Ishikawa (cell line): ENCODE measurements around the gene HIF1AN.

Source experiments
- CEBPB ChIP-seq: IDR thresholded peaks from 2 replicates; pipeline ENCODE4 v1.6.1; 2012
- CREB1 ChIP-seq: IDR thresholded peaks from 2 replicates; pipeline ENCODE4 v1.6.1; 2012; ENCODE audit warnings: low read depth
- EGR1 ChIP-seq: IDR thresholded peaks from 2 replicates; pipeline ENCODE4 v1.6.1; 2012
- EP300 ChIP-seq: IDR thresholded peaks from 2 replicates; pipeline ENCODE4 v1.6.1; 2012; ENCODE audit warnings: borderline replicate concordance
- FOXM1 ChIP-seq: IDR thresholded peaks from 2 replicates; pipeline ENCODE4 v1.6.1; 2012; ENCODE audit warnings: low read depth, borderline replicate concordance
- MAX ChIP-seq: IDR thresholded peaks from 2 replicates; pipeline ENCODE4 v1.6.1; 2012
- NFIC ChIP-seq: IDR thresholded peaks from 2 replicates; pipeline ENCODE4 v1.6.1; 2012
- RAD21 ChIP-seq: IDR thresholded peaks from 2 replicates; pipeline ENCODE4 v1.6.1; 2012; ENCODE audit warnings: low read depth
- TAF1 ChIP-seq: IDR thresholded peaks from 2 replicates; pipeline ENCODE4 v1.6.1; 2012; ENCODE audit warnings: low read depth, mild to moderate bottlenecking
- TCF12 ChIP-seq: IDR thresholded peaks from 2 replicates; pipeline ENCODE4 v1.6.1; 2012; ENCODE audit warnings: low read depth
- TEAD4 ChIP-seq: IDR thresholded peaks from 2 replicates; pipeline ENCODE4 v1.6.1; 2012
- USF1 ChIP-seq: IDR thresholded peaks from 2 replicates; pipeline ENCODE4 v1.6.1; 2012
- YY1 ChIP-seq: IDR thresholded peaks from 2 replicates; pipeline ENCODE4 v1.6.1; 2012; ENCODE audit warnings: low read depth
- ZBTB7A ChIP-seq: IDR thresholded peaks from 2 replicates; pipeline ENCODE4 v1.6.1; 2012; ENCODE audit warnings: low read depth
- TF ChIP-seq, protein P1 (sequence below): IDR thresholded peaks from 2 replicates; pipeline ENCODE4 v1.6.1; 2012; ENCODE audit warnings: low read depth, mild to moderate bottlenecking

The HIF1AN gene

DNA sequence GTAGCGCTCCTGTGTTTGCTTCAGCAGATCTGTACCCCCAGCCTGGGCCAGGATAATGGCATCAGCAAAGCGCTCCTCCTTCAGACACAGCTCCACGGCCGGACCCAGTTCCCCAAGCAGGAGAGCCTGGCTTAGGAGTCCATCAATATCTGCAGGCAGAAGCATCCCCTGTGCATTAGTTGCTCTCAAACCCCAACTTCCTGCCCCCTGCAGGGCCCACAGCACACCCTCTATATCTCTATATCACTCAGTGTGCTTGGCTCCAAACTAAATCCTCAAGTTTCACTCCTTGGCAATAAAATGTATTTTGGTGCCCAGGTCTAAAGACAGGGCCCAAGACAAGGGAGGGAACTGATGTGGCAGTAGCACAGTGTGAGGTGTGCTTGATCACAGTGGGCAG is 37.7 kb upstream of the HIF1AN start:
- TF ChIP-seq, protein P1, sequence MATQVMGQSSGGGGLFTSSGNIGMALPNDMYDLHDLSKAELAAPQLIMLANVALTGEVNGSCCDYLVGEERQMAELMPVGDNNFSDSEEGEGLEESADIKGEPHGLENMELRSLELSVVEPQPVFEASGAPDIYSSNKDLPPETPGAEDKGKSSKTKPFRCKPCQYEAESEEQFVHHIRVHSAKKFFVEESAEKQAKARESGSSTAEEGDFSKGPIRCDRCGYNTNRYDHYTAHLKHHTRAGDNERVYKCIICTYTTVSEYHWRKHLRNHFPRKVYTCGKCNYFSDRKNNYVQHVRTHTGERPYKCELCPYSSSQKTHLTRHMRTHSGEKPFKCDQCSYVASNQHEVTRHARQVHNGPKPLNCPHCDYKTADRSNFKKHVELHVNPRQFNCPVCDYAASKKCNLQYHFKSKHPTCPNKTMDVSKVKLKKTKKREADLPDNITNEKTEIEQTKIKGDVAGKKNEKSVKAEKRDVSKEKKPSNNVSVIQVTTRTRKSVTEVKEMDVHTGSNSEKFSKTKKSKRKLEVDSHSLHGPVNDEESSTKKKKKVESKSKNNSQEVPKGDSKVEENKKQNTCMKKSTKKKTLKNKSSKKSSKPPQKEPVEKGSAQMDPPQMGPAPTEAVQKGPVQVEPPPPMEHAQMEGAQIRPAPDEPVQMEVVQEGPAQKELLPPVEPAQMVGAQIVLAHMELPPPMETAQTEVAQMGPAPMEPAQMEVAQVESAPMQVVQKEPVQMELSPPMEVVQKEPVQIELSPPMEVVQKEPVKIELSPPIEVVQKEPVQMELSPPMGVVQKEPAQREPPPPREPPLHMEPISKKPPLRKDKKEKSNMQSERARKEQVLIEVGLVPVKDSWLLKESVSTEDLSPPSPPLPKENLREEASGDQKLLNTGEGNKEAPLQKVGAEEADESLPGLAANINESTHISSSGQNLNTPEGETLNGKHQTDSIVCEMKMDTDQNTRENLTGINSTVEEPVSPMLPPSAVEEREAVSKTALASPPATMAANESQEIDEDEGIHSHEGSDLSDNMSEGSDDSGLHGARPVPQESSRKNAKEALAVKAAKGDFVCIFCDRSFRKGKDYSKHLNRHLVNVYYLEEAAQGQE, result no peak
- TF ChIP-seq CREB1, result no peak
- no peak for TF ChIP-seq EP300
- no peak for TF ChIP-seq TEAD4
- no peak for TF ChIP-seq RAD21
- no peak for TF ChIP-seq USF1
- TF ChIP-seq FOXM1, result no peak
- TF ChIP-seq TAF1, result no peak
- no peak for TF ChIP-seq ZBTB7A
- TF ChIP-seq YY1, result no peak
- no peak for TF ChIP-seq EGR1
- TF ChIP-seq MAX, result no peak
- TF ChIP-seq CEBPB, result no peak
- TF ChIP-seq TCF12, result no peak
- no peak for TF ChIP-seq NFIC

DNA sequence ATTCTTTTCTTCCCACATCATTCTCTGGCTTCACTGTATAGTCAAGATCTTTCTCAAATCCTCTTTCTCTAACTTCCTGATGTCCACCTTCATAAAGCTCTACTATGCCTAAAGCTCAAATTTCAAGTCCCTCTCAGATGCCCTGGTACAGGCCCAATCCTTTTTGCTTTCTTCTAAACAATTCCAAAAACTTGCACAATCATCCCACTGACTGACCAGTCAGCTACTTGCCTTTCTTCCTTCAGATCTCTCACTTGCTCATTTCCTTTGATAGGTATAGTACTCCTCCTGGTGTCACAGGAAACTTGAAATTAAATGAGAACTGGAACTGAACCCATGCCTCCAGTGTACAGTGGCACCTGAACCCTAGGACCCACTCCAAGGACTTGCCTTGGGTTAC is 34.3 kb upstream of the HIF1AN start:
- no peak for TF ChIP-seq YY1
- no peak for TF ChIP-seq MAX
- no peak for TF ChIP-seq ZBTB7A
- no peak for TF ChIP-seq NFIC
- TF ChIP-seq, protein P1, result no peak
- TF ChIP-seq EP300, result no peak
- no peak for TF ChIP-seq TAF1
- TF ChIP-seq EGR1, result no peak
- no peak for TF ChIP-seq RAD21
- TF ChIP-seq USF1, result no peak

- TF ChIP-seq EGR1, result no peak
- no peak for TF ChIP-seq RAD21
- no peak for TF ChIP-seq USF1
These were observed 32.7 kb upstream of the HIF1AN start for GRCh38 chr10:100502926-100503494.

DNA sequence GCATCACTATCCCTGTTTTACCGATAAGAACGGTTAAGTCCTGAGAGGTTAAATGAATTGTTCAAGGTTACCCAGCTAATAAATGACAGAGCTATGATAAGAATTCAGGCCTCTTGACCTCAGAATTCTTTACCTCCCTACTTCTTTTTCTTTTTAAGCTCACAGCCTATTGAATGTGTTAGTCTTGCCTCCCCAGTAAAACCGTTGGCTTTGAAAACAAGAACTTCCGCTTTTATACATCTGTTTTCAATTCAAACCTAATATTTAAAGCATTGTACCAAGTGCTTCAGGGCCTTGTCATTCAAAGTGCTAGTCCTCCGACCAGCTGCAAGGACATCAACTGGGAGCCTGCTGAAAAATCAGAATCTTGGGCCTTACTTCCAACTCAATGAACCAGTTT is 31.6 kb upstream of the HIF1AN start:
- TF ChIP-seq USF1, result no peak
- TF ChIP-seq ZBTB7A, result no peak
- no peak for TF ChIP-seq EGR1
- no peak for TF ChIP-seq TEAD4
- TF ChIP-seq RAD21, result no peak

DNA sequence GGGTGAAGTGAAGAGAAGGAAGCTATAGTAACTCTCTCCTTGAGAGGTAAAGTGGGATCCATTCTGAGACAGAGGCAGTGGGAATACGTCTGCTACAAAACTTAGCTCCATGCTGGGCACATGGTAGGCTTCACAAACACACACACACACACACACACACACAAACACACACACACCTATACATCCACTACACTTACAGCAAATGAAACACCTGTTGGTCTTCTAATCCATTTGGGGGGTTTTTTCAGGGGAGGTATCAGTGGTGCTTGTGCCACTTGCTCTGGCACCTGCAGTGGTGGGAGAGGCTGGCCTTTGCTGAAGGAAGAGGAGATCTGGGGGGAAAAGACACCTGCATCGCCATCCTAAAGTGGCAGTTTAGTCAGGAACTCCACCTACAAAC is 30.6 kb upstream of the HIF1AN start:
- no peak for TF ChIP-seq EP300
- no peak for TF ChIP-seq RAD21
- no peak for TF ChIP-seq CEBPB
- TF ChIP-seq FOXM1, result no peak
- TF ChIP-seq NFIC, result no peak

DNA sequence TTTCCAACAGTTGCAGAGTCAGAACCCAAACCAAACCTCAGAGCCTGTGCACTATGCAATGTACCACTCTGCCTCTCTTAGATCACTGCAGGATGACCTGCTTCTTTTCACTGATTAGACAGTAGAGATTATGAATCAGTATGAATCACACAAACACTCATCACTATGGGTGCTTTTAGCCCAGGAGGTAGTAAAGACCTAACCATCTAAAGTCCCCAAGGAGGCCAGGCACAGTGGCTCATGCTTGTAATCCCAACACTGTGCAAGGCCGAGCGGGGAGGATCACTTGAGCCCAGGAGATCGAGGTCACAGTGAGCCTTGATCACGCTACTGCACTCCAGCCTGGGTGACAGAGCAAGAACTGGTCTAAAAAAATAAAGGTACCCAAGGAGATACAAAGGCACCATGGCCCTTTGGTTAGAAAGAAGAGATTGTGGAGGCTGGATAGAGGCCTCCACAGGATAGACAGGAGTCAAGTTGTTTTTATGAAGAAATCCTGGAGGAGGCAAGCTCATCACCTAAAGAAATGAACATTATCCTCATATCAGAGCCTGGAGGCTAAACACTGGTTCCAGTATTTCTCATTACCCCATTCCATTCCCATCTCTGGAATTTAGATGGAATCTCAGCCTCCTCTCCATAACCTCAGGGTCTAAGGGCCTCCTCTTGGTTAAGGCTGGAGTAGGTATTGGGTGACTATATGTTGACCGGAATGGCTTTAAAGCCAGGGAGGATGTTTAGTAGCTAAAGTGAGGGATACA is 29.0 kb upstream of the HIF1AN start:
- TF ChIP-seq NFIC (no peak), RAD21 (no peak), EGR1 (no peak), TCF12 (no peak), EP300 (no peak), YY1 (no peak), CREB1 (no peak), TAF1 (no peak), FOXM1 (no peak), MAX (no peak), TEAD4 (no peak), CEBPB (no peak), ZBTB7A (no peak)
- TF ChIP-seq, protein P1, result no peak
